Neural cell (in vitro differentiated cells): ENCODE data around the gene SCGB1D2.

Source experiments
- CTCF ChIP-seq: fragments of 450-650 bp; IDR thresholded peaks from 2 replicates; pipeline ENCODE4 v1.5.1; 2014; ENCODE audit warnings: antibody characterized with exemption, mild to moderate bottlenecking, moderate library complexity; ENCODE audit not compliant: poor library complexity, severe bottlenecking
- EP300 ChIP-seq: fragments of 450-650 bp; conservative IDR thresholded peaks from 2 replicates; pipeline ENCODE4 v1.6.1; 2014; ENCODE audit warnings: antibody characterized with exemption, mild to moderate bottlenecking, moderate library complexity; ENCODE audit not compliant: poor library complexity, severe bottlenecking
- EZH2 ChIP-seq: fragments of 200-600, 300-800 bp; shearing (Covaris generic), sonication (generic); IDR thresholded peaks from 2 replicates; pipeline ENCODE4 v1.6.1; 2014; ENCODE audit warnings: antibody characterized with exemption, low read length, borderline replicate concordance, mild to moderate bottlenecking; ENCODE audit not compliant: insufficient read depth, poor library complexity, severe bottlenecking
- MXI1 ChIP-seq: fragments of 450-650 bp; conservative IDR thresholded peaks from 2 replicates; pipeline ENCODE4 v1.6.1; 2014; ENCODE audit warnings: antibody characterized with exemption, mild to moderate bottlenecking; ENCODE audit not compliant: poor library complexity, severe bottlenecking
- POLR2AphosphoS5 ChIP-seq: IDR thresholded peaks from 2 replicates; pipeline ENCODE4 v1.6.1; 2012
- RAD21 ChIP-seq: fragments of 450-650 bp; conservative IDR thresholded peaks from 2 replicates; pipeline ENCODE4 v1.6.1; 2014; ENCODE audit warnings: antibody characterized with exemption, mild to moderate bottlenecking, moderate library complexity
- REST ChIP-seq: IDR thresholded peaks from 2 replicates; pipeline ENCODE4 v1.6.1; 2012; ENCODE audit warnings: borderline replicate concordance
- TAF1 ChIP-seq: IDR thresholded peaks from 2 replicates; pipeline ENCODE4 v1.6.1; 2012; ENCODE audit warnings: low read depth

- TF ChIP-seq CTCF (no peak), EP300 (no peak), RAD21 (no peak), EZH2 (no peak), POLR2AphosphoS5 (no peak), TAF1 (no peak), REST (no peak), MXI1 (no peak)
Observed at GRCh38 chr11:62204430-62204829, 37.6 kb upstream of the SCGB1D2 start.
